Measurements from ENCODE around the gene KDELR1. TPM values are rescaled to one million over a fixed set of nuclear protein-coding genes. Genes with fewer than 3 reads are reported as not detected.

KDELR1 gene
- total and polyA plus RNA-seq, 2 of the 13 experiments (the other 11 are each of a cell fraction or from before 2014, with no cell fraction given): 134 to 185 TPM

DNA sequence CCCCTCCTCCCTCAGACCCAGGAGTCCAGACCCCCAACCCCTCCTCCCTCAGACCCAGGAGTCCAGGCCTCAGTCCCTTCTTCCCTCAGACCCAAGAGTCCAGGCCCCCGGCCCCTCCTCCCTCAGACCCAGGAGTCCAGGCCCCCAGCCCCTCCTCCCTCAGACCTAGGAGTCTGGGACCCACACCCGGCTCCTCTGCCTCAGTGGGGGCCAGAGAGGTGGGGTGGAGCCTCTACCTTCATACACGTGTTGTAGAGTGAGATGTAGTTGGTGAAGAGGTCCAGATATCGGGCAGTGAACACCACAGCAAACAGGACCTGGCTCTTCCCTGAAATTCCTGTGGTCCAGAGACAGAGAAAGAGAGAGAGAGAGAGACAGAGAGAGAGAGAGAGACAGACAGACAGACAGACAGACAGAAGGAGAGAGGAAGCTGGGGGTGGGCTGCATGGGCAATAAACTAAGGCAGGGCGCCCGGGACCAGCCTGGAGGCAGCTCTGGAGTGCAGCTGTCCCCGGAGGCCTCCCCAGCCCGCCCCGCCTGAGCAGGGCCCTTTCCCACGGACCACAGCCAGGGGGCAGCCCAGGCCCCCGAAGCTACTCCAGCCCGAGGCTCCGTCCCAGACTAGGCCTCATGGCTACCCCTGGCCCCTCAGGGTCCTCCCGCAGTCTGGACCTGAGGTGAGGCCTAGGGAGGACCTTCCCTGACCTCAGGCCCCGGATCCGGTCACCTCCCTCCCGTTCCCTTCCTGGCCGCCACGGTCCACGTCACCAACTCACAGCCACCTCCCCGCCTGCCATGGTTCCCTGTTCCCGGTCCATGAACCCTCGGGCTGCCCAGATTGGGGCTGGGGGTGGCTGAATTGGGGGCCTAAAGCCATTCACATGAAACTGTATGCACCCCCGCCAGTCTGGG, 907 bp downstream of the KDELR1 start (continued):
- 0 out of 2 replicates have a peak, but pooled peaks have one; percentile 45 for TF ChIP-seq CREM (IDR thresholded peaks at IDR 0.05)
- TF ChIP-seq CREM (CRISPR knock-in tag; IDR thresholded peaks at IDR 0.05): no peak
- TF ChIP-seq, protein P1, sequence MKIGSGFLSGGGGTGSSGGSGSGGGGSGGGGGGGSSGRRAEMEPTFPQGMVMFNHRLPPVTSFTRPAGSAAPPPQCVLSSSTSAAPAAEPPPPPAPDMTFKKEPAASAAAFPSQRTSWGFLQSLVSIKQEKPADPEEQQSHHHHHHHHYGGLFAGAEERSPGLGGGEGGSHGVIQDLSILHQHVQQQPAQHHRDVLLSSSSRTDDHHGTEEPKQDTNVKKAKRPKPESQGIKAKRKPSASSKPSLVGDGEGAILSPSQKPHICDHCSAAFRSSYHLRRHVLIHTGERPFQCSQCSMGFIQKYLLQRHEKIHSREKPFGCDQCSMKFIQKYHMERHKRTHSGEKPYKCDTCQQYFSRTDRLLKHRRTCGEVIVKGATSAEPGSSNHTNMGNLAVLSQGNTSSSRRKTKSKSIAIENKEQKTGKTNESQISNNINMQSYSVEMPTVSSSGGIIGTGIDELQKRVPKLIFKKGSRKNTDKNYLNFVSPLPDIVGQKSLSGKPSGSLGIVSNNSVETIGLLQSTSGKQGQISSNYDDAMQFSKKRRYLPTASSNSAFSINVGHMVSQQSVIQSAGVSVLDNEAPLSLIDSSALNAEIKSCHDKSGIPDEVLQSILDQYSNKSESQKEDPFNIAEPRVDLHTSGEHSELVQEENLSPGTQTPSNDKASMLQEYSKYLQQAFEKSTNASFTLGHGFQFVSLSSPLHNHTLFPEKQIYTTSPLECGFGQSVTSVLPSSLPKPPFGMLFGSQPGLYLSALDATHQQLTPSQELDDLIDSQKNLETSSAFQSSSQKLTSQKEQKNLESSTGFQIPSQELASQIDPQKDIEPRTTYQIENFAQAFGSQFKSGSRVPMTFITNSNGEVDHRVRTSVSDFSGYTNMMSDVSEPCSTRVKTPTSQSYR (CRISPR knock-in tag; IDR thresholded peaks at IDR 0.05; ENCODE audit: borderline replicate concordance): 0 out of 2 replicates have a peak, but pooled peaks have one; percentile 29
- TF ChIP-seq, protein P2, sequence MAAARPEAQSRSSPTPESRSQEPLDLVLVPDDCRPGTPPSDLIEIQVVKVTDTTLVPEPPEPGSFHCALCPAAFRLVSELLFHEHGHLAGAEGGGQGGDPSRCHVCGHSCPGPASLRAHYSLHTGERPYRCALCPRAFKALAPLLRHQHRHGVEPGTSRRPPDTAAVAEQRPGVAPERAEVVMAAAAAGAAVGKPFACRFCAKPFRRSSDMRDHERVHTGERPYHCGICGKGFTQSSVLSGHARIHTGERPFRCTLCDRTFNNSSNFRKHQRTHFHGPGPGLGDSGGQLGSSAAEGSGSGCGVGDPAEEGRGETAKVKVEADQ (CRISPR knock-in tag; IDR thresholded peaks at IDR 0.05; ENCODE audit: borderline replicate concordance): no peak
- no peak for TF ChIP-seq MBNL3 (CRISPR knock-in tag; conservative IDR thresholded peaks at IDR 0.05)
- peak; percentile 52; the same call in 1 of the 2 replicates for TF ChIP-seq REPIN1 (CRISPR knock-in tag; IDR thresholded peaks at IDR 0.05; ENCODE audit: borderline replicate concordance, low read depth)
- TF ChIP-seq MED13 (CRISPR knock-in tag; IDR thresholded peaks at IDR 0.05): peak; percentile 78
- TF ChIP-seq ZNF780A (CRISPR knock-in tag; IDR thresholded peaks at IDR 0.05): no peak
- TF ChIP-seq ZFP82 (CRISPR knock-in tag; IDR thresholded peaks at IDR 0.05; ENCODE audit: borderline replicate concordance): 0 out of 2 replicates have a peak, but pooled peaks have one; percentile 82
- 0 out of 2 replicates have a peak, but pooled peaks have one; percentile 40 for TF ChIP-seq RFXAP (CRISPR knock-in tag; IDR thresholded peaks at IDR 0.05; ENCODE audit: borderline replicate concordance)
- TF ChIP-seq, protein P3, sequence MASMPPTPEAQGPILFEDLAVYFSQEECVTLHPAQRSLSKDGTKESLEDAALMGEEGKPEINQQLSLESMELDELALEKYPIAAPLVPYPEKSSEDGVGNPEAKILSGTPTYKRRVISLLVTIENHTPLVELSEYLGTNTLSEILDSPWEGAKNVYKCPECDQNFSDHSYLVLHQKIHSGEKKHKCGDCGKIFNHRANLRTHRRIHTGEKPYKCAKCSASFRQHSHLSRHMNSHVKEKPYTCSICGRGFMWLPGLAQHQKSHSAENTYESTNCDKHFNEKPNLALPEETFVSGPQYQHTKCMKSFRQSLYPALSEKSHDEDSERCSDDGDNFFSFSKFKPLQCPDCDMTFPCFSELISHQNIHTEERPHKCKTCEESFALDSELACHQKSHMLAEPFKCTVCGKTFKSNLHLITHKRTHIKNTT (CRISPR knock-in tag; IDR thresholded peaks at IDR 0.05): no peak
- TF ChIP-seq ZNF232 (CRISPR knock-in tag; IDR thresholded peaks at IDR 0.05; ENCODE audit: borderline replicate concordance): peak; percentile 66
- TF ChIP-seq, protein P4, sequence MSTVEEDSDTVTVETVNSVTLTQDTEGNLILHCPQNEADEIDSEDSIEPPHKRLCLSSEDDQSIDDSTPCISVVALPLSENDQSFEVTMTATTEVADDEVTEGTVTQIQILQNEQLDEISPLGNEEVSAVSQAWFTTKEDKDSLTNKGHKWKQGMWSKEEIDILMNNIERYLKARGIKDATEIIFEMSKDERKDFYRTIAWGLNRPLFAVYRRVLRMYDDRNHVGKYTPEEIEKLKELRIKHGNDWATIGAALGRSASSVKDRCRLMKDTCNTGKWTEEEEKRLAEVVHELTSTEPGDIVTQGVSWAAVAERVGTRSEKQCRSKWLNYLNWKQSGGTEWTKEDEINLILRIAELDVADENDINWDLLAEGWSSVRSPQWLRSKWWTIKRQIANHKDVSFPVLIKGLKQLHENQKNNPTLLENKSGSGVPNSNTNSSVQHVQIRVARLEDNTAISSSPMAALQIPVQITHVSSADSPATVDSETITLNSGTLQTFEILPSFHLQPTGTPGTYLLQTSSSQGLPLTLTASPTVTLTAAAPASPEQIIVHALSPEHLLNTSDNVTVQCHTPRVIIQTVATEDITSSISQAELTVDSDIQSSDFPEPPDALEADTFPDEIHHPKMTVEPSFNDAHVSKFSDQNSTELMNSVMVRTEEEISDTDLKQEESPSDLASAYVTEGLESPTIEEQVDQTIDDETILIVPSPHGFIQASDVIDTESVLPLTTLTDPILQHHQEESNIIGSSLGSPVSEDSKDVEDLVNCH (CRISPR knock-in tag; IDR thresholded peaks at IDR 0.05): no peak
- TF ChIP-seq, protein P5, sequence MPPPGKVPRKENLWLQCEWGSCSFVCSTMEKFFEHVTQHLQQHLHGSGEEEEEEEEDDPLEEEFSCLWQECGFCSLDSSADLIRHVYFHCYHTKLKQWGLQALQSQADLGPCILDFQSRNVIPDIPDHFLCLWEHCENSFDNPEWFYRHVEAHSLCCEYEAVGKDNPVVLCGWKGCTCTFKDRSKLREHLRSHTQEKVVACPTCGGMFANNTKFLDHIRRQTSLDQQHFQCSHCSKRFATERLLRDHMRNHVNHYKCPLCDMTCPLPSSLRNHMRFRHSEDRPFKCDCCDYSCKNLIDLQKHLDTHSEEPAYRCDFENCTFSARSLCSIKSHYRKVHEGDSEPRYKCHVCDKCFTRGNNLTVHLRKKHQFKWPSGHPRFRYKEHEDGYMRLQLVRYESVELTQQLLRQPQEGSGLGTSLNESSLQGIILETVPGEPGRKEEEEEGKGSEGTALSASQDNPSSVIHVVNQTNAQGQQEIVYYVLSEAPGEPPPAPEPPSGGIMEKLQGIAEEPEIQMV (CRISPR knock-in tag; IDR thresholded peaks at IDR 0.05; ENCODE audit: low read depth): peak; percentile 82; the same call in 1 of the 2 replicates
- TF ChIP-seq PAF1 (CRISPR knock-in tag; IDR thresholded peaks at IDR 0.05): no peak
- TF ChIP-seq, protein P6, sequence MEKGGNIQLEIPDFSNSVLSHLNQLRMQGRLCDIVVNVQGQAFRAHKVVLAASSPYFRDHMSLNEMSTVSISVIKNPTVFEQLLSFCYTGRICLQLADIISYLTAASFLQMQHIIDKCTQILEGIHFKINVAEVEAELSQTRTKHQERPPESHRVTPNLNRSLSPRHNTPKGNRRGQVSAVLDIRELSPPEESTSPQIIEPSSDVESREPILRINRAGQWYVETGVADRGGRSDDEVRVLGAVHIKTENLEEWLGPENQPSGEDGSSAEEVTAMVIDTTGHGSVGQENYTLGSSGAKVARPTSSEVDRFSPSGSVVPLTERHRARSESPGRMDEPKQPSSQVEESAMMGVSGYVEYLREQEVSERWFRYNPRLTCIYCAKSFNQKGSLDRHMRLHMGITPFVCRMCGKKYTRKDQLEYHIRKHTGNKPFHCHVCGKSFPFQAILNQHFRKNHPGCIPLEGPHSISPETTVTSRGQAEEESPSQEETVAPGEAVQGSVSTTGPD (CRISPR knock-in tag; IDR thresholded peaks at IDR 0.05): no peak
- TF ChIP-seq ZNF547 (CRISPR knock-in tag; IDR thresholded peaks at IDR 0.05): peak; percentile 75
- peak; percentile 65 for TF ChIP-seq ZBTB38 (CRISPR knock-in tag; IDR thresholded peaks at IDR 0.05)

All from HepG2 (cell line).